Stimulated activated CD8-positive, alpha-beta memory T cell treated with anti-CD3 and anti-CD28 coated beads, Interleukin-7, amount 100 ng/mL, for 48 hours (primary cell): Measurements from ENCODE around the gene SLC35D2.
"Not testable (repeated sequence)": the region's sequence is repeated elsewhere in the genome, so short reads cannot be mapped to it uniquely, and the experiment has no call there.

Experiments
- DNase-seq, 2 donors: peaks; one replicate each; pipeline ENCODE4 v3.0.0-alpha.2; 2020; ENCODE audit warnings: low read depth in 1 of 2; ENCODE audit errors: extremely low read depth in 1 of 2

SLC35D2 gene

DNA sequence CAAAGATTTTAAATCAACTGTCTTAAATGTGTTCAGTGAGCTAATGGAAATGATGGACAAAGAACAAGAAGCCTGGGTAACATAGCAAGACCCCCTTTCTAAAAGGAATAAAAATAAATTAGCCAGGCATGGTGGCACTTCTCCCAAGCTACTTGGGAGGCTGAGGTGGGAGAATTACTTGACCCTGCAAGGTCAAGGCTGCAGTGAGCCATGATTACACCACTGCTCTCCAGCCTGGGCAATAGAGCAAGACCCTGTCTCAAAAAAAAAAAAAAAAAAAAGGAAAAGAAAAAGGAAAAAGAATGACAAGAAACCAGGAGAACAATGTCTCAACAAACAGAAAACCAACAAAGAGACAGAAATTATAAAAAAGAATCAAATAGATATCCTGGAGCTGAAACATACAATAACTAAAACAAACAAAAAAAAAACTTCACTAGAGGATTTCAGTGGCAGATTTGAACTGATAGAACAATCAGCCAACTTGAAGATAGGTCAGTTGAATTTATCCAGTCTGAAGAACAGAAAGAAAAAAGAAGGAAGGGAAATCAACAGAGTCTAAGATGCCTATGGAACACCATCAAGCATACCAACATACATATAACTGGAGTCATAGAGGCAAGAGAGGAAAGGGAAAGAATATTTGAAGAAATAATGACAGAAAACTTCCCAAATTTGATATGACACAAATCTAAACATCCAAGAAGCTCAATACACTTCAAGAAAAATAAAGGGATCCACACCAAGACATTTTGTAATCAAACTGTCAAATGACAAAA lies 16.8 kb upstream of the SLC35D2 start:
- DNase-seq: no peak

- DNase-seq: no peak
These were observed 15.8 kb upstream of the SLC35D2 start for GRCh38 chr9:96399325-96399633.

DNA sequence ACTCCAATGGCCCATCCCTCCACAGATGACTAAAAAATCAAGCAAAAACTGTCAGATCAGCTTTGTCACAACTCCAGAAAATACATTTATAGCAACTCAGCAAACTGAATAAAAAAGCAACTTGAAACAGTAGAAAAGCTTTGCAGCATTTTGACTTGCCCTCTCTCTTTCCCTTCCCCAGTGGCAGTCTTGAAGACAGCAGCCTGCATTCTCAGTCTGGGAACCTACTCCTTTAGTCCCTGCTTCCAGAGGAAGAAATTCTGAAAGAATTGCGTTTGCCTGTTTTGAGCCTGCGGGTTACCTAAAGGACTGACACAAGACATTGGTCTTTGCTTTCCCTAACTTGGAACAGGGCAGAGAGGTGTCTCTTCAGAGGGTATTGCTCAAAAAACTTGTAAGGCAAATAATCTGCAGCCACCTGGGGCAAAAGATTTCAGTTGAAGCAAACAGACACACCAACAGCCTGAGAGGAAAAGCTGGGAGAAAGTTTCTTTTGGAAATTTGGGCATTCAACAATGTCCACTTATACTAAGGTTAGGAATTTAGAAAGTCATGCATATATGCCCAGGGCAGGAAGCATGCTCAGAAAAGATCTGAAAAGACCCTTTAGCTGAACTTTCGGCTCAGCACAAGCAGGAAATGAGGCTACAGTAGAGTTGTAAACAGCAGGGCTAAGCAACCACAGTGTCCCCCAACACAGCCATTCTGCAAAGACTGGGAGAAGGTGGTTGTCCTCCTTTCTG lies 15.2 kb upstream of the SLC35D2 start:
- DNase-seq: no peak

- no peak for DNase-seq
These were observed 12.5 kb upstream of the SLC35D2 start for GRCh38 chr9:96395964-96396363.

DNA sequence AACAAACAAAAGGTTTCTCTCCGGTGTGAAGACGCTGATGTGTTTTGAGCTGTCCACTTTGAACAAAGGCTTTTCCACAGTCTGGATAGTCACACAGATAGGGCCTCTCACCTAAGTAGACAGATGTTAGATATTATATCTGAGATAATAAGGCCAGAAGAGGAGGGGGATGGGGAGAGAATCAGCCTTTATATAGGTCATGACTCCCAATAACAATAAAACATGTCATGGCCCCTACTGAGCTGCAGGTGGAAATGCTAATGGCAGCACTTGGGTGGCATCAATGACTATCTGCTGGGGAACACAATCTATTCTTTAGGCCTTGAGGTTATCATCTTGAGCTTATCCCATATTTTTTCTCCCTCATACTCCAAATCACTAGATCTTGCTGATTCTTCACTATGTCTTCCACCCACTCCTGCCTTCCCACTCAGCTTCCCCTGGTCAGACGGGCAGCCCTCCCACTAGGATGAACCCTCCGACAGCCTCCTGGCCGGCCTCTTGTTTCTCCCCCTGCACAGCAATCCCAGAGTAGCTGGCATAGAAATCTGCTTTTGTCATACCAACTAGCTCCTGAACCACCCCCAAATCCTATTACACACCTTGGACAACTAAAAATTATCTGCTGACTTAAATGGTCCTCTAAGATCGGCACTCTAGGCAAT lies 11.5 kb upstream of the SLC35D2 start:
- DNase-seq: no peak

- DNase-seq: no peak
These were observed 8.8 kb upstream of the SLC35D2 start for GRCh38 chr9:96392263-96392662.

- DNase-seq: no peak
These were observed 7.7 kb upstream of the SLC35D2 start for GRCh38 chr9:96391021-96391765.

GRCh38 chr9:96388144-96388543 lies 4.6 kb upstream of the SLC35D2 start:
- no peak for DNase-seq

DNA sequence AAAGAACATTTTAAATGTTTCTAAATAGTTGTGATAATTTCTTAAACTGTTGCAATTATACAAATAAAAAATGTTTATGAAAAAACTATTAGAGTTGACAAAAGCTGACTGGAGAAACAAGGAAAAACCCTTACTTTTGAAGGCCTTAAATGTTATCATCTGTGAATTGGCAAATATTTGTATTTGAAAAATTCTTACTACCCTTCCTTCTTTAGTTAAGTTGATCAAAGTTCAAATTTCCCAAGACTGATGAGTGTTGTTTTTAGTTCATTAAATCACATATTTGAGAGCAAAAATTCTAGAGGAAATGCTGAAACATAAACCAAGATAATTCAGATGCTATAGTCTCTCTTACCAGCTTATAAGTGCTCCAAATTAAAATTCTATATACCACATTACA lies 2.6 kb upstream of the SLC35D2 start:
- DNase-seq: no peak

- DNase-seq: no peak
These were observed 709 bp downstream of the SLC35D2 start for GRCh38 chr9:96382839-96383164.

- no peak for DNase-seq
These were observed 1.3 kb downstream of the SLC35D2 start for GRCh38 chr9:96382175-96382574.

DNA sequence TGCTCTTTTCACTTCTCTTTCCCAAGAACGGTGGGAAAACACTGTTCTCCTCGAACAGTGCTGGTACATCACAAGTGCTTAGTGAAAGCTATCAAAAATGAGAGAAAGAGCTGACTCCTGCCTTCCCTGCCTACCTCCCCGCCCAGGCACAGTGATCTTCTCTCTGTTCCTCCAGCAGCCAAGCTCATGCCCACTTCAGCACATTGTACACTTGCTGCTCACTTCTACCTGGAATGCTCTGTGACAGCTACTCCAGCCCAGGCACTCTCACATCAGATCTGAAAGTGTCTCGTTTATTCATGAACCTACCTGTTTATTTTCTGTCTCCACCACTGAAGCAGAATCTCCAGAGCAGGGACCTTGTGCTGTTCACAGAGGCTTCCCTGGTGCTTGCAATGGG lies 1.8 kb downstream of the SLC35D2 start:
- DNase-seq: no peak

GRCh38 chr9:96381125-96381524 lies 2.4 kb downstream of the SLC35D2 start:
- no peak for DNase-seq

GRCh38 chr9:96379461-96379860 lies 4.0 kb downstream of the SLC35D2 start:
- no peak for DNase-seq

GRCh38 chr9:96378187-96378586 lies 5.3 kb downstream of the SLC35D2 start:
- DNase-seq: no peak

DNA sequence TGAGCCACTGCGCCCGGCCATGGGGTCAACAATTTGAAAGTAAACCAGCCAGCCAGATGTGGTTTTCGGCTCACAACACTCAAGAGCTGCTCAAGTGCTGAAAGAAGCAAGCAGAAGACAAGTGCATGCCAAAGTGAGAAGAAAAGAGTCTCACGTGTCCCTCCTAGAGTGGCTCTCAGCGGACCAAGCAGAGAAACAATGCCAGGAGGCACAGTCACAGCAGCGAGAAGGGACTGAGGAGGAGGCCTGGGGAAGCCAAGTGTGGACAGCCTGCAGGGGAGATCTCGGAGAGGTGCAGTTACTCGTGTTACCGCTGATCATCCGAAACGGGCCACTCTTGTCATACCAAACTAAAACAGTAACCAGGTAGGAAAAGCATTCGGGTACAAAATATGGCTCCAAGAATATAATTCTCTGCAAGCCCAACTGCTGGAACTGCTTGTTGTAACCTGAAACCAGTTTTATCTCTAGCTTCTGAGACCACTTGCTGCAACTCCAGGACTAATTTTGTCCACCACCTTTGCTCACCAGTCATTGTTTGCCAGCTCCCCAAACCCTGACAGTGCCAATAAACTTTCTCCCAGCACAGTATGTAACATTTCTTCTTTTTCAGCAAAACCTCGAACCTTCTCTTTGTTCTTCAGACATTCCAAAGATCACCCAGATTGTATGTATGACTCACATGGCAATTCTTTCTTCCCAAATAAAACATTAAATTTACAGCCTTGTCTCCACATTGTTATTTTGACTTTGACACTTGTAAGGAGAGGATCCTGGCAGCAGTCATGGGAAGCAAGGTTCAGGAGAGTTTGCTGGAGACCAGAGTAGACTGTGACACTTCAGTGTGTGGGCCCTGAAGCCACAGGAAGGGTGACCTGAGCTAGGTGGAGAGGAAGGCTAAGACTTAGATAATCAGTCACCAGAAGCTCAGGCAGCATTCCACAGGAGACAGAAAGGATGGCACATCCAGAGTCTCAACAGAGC lies 6.3 kb downstream of the SLC35D2 start:
- no peak for DNase-seq

- DNase-seq: not testable (repeated sequence)
These were observed 8.0 kb downstream of the SLC35D2 start for GRCh38 chr9:96375507-96375906.

DNA sequence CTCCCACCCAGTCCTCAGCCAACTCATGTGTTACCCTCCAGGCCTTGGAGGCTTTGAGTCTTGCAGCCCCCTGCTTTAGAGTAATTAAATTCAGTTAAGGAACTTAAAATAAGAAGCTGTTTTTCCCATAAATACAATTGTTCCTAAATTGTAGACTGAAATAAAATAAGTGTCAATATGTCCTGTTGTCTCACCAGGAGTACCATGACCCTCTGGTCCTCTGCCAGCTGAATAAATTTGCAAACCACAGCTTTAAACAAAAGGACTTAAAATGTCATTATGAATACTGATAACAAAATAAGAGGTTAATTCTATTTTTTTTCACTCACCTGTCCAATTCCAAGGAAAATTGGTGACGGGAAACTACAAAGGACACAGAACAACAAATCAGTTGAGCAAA lies 15.6 kb downstream of the SLC35D2 start:
- no peak for DNase-seq

- DNase-seq: no peak
These were observed 20.1 kb downstream of the SLC35D2 start for GRCh38 chr9:96363175-96363967.
